GM13977 (cell line): ENCODE results near the gene PGRMC2.

Experiments
- DNase-seq: peaks from one replicate; pipeline ENCODE4 v3.0.0; 2012; ENCODE audit warnings: low spot score
- CTCF ChIP-seq: IDR thresholded peaks from 2 replicates; pipeline ENCODE4 v1.5.1; 2012; ENCODE audit warnings: mild to moderate bottlenecking, control low read depth; ENCODE audit not compliant: insufficient read depth; ENCODE audit errors: extremely low read depth, missing control alignments
- in situ Hi-C: fragments of 300-500 bp; cut with MboI; formaldehyde crosslinking; loops from one replicate; pipeline ENCODE4 v1.12.0; 2022; ENCODE audit warnings: low sequenced_read_pairs, low pct_unique_long_range_greater_than_20kb, mixed read lengths, inconsistent platforms; ENCODE audit not compliant: unreplicated experiment

The PGRMC2 gene

GRCh38 chr4:128242601-128243000 is 45.0 kb downstream of the PGRMC2 start:
- in situ Hi-C loops: no loop called here
- no peak for DNase-seq
- TF ChIP-seq CTCF: no peak

- DNase-seq: no peak
- in situ Hi-C loops: no loop called here
- no peak for TF ChIP-seq CTCF
Observed at GRCh38 chr4:128241981-128242380, 45.6 kb downstream of the PGRMC2 start.

DNA sequence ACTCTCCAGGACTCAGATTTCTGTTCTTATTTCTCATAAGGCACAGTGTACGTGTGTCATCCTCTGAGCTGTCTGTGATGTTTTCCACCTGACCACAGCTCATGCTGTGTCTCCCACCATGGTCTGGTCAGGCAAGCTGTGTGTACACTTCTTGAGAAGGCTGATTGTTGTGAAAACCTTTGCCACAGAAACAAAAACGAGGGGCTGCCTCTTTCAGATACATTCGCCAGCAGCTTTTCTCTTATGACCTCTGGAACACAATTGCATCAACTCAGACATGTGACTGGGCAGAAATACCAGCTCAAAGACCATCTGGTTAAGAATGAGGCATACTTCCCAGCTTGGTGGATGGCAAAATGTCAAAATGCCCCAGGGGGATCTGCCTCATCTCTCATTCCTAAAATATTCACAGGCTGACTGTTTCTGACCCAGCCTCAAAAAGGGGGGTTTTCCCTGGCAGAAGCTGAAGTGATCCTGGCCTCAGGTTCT is 46.1 kb downstream of the PGRMC2 start:
- no peak for TF ChIP-seq CTCF
- no peak for DNase-seq
- in situ Hi-C loops: no loop called here

DNA sequence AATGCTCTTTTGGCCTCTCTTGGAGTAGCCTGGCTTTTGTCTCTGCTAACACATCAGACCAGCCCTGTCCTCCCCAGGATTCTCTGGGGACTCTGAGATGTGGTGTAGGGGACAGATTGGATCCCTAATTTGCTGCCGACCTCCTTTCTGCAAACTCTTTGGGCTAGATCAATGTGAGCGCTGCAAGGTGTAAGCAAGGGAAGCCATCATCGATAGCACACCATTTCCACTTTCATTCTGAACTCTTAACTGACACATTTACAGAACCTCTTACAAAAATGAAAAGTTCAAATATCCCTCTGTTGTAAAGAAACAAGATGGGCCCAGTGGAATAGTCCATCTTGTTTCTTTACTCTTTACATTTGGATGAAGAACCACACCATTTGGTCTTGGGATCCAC is 46.6 kb downstream of the PGRMC2 start:
- in situ Hi-C loops: no loop called here

DNA sequence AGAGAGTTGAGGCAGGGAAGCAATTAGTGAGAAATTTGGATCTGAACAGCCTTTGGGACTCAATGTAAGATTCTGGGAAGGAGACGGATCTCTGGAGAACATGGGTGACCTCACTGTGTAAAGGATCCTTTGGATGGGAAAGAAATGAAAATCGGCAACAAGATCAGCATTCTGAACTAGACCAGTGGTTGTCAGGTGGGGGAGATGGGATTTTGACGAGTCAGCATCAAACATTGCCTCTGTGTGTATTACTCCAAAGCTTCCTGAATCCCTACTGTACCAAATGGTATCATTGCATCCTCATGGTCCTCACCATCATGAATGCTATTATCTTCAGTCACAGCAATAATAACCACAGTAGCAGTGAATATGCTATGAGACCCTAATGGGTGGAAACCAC is 52.8 kb downstream of the PGRMC2 start:
- TF ChIP-seq CTCF: no peak
- DNase-seq: no peak
- in situ Hi-C loops: no loop called here

More for the DNA sequence above, 46.6 kb downstream of the PGRMC2 start:
- no peak for TF ChIP-seq CTCF
- DNase-seq: no peak

DNA sequence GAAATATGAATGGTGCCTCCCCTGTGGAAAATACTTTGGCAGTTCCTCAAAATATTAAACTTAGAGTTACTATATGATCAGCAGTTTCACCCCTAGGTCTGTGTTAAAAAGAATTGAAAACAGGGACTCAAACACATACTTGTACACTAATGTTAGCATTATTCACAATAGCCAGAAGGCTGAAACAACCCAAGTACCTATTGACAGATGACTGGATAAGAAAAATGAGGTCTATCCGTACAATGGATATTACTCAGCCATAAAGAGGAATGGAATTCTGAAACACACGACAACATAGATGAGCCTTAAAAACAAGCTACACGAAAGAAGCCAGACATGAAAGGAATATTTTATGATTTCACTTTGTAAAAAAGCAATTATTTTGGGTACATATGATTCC is 54.9 kb downstream of the PGRMC2 start:
- in situ Hi-C loops: no loop called here
- DNase-seq: no peak
- TF ChIP-seq CTCF: no peak
